Activated T-cell treated with anti-CD3 and anti-CD28 coated beads, Interleukin-2, amount 50 U/mL, for 72 hours (primary cell): ENCODE results near the gene SPOCK2. TPM values are rescaled to one million over a fixed set of nuclear protein-coding genes. Genes with fewer than 3 reads are reported as not detected.

Source experiments
- total RNA-seq, 2 donors: library from RNA; stranded (reverse); gene quantifications; one replicate each; pipeline ENCODE4 v1.2.3, GENCODE V29; 2022

The SPOCK2 gene
- total RNA-seq, 2 donors from 2014 or later, result 253 to 291 TPM

Other genes starting within 250 kb of the SPOCK2 start
- gene PSAP, start 237.3 kb downstream of the SPOCK2 start, total RNA-seq, result 100 to 1,000 TPM; 111 to 139 TPM
- gene CHST3, start 124.2 kb downstream of the SPOCK2 start, total RNA-seq, result under 1 TPM; 0.16 to 0.38 TPM
- 100 to 1,000 TPM; 183 to 197 TPM for gene ANAPC16, start 127.5 kb upstream of the SPOCK2 start, total RNA-seq
- 10 to 100 TPM; 81.2 to 84.3 TPM for gene ASCC1, start 127.7 kb upstream of the SPOCK2 start, total RNA-seq
- 1,000 to 10,000 TPM; 1,119 to 1,202 TPM for gene DDIT4, start 185.4 kb upstream of the SPOCK2 start, total RNA-seq